ENCODE results near the gene RIOK1. TPM values are rescaled to one million over a fixed set of nuclear protein-coding genes. Genes with fewer than 3 reads are reported as not detected.

RIOK1 gene
- total RNA-seq (2022; extraction: Qiagen RNA extraction; ENCODE audit: low read depth) = 12.4 to 15.4 TPM (median 13.1 TPM) in 5 replicates

DNA sequence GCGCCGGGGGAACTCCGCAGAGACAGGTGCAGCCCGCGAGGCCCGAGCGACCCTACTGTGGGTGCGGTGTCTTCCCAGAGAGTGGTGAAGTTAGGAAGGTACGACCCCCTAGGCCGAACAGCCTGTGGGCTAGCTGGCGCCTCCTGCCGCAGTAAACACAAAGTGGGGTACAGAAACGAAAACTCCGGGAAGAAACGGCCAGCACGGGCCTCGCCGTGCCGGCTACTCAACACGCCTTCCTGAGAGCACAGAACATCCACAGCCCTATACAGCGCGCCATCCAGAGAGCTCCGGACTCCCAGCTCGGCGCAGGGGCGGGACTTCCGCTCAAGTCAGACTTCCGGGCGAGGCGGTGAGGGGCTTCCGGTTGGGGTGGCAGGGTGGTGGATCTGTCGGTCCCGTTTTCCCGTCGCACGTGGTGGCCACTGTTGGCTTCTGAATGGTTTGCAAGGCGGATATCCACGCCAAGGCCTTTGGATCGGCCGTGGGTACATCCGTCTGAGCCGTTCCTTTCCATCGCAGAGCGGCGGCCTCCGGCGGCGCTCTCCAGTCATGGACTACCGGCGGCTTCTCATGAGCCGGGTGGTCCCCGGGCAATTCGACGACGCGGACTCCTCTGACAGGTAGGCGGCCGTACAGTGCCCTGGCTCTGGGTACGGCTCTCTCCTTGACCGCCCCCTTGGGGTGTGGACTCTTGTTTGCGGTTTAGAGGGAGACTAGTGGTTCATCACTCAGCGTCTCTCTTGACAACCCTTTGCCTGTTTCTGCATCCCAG lies at the start of gene RIOK1, which contains the start of gene CAGE1:
Gene RIOK1 (plus strand): TSS at position 358 of the 775 bp plus-strand sequence. CDS start 195 bp downstream, at position 553.
Gene CAGE1 (minus strand): TSS at position 292 of the 775 bp plus-strand sequence. CDS start 2,569 bp downstream, outside the sequence.

Other genes with a start within 250 kb of the RIOK1 start
- 71.5 to 84.7 TPM (median 78.0 TPM) in 5 replicates for gene SSR1, start 76.6 kb upstream of the RIOK1 start, total RNA-seq (2022; extraction: Qiagen RNA extraction; ENCODE audit: low read depth)
- gene CAGE1, start 66 bp upstream of the RIOK1 start, total RNA-seq (2022; extraction: Qiagen RNA extraction; ENCODE audit: low read depth) = 0.03 to 0.11 TPM in 2 of 5 replicates, not detected in the others
- 36.4 to 56.3 TPM (median 50.0 TPM) in 5 replicates for gene DSP, start 151.9 kb downstream of the RIOK1 start, total RNA-seq (2022; extraction: Qiagen RNA extraction; ENCODE audit: low read depth)
- gene SNRNP48, start 200.4 kb downstream of the RIOK1 start, total RNA-seq (2022; extraction: Qiagen RNA extraction; ENCODE audit: low read depth) = 6.1 to 12.2 TPM (median 10.8 TPM) in 5 replicates